Activated CD4-positive, alpha-beta T cell treated with anti-CD3 and anti-CD28 coated beads for 4 hours (primary cell): ENCODE measurements around the gene KLHL40.
A peak's percentile ranks its signal among the peaks of the same experiment; 100 is the strongest.

Source experiments
- DNase-seq, 2 donors: peaks; one replicate each; pipeline ENCODE4 v3.0.0-alpha.2; 2020

Gene KLHL40

GRCh38 chr3:42685363-42685881, at the start of gene KLHL40:
KLHL40 (plus strand) TSS chr3:42685537; CDS start chr3:42685619, 82 bp downstream.
- no peak for DNase-seq

- no peak for DNase-seq
These were observed 48.3 kb upstream of the KLHL40 start for GRCh38 chr3:42637001-42637400.

DNA sequence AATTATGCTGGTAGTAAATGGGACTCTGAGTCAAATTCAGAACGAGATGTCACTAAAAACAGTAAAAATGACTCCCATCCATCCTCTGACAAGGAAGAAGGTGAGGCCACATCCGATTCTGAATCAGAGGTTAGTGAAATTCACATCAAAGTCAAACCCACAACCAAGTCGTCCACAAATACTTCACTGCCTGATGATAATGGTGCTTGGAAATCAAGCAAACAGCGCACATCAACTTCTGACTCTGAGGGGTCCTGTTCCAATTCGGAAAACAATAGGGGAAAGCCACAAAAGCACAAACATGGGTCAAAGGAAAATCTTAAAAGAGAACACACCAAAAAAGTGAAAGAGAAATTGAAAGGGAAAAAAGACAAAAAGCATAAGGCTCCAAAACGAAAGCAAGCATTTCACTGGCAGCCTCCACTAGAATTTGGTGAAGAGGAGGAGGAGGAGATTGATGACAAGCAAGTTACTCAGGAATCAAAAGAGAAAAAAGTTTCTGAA, 46.9 kb upstream of the KLHL40 start:
- peak; percentile 34 to 43 for DNase-seq

DNA sequence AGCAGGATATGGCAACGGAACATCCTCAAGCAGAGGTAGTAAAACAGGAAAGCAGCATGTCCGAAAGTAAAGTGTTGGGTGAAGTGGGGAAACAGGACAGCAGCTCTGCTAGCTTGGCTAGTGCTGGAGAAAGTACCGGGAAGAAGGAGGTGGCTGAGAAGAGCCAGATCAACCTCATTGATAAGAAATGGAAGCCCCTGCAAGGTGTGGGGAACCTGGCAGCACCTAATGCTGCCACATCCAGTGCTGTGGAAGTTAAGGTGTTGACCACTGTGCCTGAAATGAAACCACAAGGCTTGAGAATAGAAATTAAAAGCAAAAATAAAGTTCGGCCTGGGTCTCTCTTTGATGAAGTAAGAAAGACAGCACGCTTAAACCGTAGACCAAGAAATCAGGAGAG, 46.1 kb upstream of the KLHL40 start:
- DNase-seq = no peak

GRCh38 chr3:42640129-42640528, 45.2 kb upstream of the KLHL40 start:
- DNase-seq = no peak

- DNase-seq = no peak
These were observed 44.5 kb upstream of the KLHL40 start for GRCh38 chr3:42640771-42641370.

GRCh38 chr3:42647821-42648459, 37.4 kb upstream of the KLHL40 start:
- DNase-seq = no peak

GRCh38 chr3:42649006-42649405, 36.3 kb upstream of the KLHL40 start:
- DNase-seq = no peak

- no peak for DNase-seq
These were observed 35.6 kb upstream of the KLHL40 start for GRCh38 chr3:42649783-42650182.

- no peak for DNase-seq
These were observed 33.9 kb upstream of the KLHL40 start for GRCh38 chr3:42651248-42652091.

- no peak for DNase-seq
These were observed 33.1 kb upstream of the KLHL40 start for GRCh38 chr3:42652251-42652610.

- DNase-seq = no peak
These were observed 32.6 kb upstream of the KLHL40 start for GRCh38 chr3:42652611-42653302.

DNA sequence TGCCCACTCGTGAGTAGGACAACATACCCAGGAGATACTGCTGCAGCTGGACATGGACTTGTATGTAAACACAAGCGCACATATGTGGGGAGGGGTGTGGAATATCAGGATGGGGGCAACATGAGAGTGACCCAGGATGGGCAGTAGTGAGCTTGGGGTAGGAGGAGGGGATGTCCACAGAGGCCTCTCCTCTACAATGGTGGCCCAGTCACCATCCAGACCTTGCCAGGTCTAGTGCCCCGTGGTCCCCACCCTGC, 32.1 kb upstream of the KLHL40 start:
- no peak for DNase-seq

GRCh38 chr3:42653560-42654330, 31.6 kb upstream of the KLHL40 start, which contains the start of gene ZBTB47:
ZBTB47 (plus strand) TSS chr3:42653697; CDS start chr3:42658356, 4,659 bp downstream.
- no peak for DNase-seq

- DNase-seq = no peak
These were observed 30.8 kb upstream of the KLHL40 start for GRCh38 chr3:42654331-42655201.

GRCh38 chr3:42655331-42655888, 29.9 kb upstream of the KLHL40 start:
- DNase-seq = no peak

DNA sequence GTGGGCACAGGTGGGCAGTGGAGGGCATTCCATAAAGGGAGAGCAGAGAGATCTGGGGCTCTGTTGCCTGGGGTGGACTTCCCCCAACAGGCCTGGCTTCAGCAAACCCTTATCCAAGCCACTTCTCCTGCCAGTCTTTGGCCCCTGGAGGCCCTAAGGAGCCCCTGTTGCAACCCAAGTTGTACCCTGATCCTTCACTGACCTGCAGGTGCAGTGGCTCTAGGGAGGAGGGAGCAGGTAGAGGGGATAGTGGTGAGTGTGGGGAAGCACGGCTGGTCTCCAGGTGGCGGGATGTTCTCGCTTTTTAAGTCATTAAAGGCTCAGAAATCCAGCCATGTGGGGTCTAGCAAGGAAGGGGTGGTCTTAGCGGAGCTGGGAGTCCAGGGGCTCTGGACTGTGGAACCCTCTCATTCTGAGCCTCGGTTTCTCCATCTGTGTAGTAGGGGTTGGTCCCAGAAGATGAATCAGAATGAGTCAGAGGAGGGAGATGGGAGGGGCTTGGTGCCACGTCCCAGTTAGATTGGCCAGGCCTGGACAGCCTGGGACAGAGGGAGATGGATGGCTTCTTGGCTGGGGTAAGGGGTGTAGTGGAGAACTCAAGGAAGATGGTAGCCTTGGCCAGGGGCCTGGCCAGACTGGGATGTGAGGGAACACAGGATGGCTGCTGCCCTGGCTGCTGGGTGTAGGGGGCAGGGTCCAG, 29.2 kb upstream of the KLHL40 start:
- no peak for DNase-seq

DNA sequence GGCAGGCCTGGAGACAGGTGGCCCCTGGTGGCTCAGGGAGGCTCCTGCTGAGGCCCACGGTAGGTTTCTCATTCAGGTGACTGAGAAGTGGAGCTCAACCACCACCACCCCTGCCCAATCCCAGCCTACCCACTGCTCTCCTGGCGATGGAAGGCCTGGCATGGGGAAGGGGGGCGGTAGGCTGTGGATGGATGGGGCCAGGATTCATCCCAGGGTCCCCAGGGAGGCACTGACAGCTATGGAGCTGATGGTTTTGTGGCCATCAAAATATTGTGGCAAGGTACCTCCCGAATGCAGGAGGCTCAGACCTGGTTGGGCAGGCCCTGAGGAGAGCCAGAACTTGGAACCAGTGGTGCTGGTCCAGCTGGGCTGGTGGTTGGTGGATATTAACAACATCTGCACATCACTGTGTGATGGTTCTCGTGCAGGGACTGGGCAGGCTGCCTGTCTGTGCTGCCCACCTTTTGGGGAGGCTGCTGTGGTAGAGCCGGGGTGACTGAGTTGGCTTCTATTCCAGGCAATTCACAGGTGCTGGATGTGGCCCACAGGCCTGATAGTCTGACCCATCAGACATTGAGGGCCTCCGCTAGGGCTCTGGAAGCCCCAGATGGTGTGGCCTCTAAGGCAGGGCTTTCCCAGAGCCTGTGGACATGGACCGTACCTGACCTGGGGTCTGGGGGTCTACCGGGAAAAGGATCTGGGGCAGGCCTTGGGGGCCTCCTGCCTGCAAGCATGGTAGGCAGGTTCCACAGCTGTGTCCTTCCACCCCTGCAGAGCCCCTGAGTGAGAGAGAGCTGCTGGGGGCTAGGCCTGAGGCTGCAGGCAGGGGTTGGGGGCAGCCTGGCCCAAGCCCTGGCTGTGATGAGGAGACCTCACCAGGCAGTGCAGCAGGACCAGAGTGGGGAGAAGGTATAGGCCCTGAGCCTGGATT, 28.4 kb upstream of the KLHL40 start:
- no peak for DNase-seq

DNA sequence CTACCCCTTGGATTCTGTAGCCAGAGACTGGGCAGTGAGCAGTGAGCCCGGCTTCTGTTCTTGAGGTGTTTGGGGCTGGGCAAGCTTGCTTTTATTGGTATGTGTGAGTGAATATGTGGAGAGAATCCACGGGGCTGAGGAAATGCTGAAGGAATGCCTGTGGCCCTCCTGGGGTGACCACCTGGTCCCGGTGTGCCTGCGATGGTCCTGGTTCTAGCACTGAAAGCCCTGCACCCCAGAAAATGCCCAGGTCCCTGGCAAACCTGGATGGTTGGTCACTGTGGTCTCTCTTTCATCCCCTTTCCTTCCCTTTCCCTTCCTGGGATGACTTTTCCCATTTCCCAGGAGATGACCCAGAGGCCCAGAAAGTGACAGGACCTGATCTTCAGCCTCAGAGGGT, 27.7 kb upstream of the KLHL40 start:
- no peak for DNase-seq
